ENCODE measurements around the gene PLA2G10. TPM values are rescaled to one million over a fixed set of nuclear protein-coding genes. Genes with fewer than 3 reads are reported as not detected.

The PLA2G10 gene
- total and polyA plus RNA-seq, 2 donors (not counting 1 experiment from before 2014, with no cell fraction given), result not detected

DNA sequence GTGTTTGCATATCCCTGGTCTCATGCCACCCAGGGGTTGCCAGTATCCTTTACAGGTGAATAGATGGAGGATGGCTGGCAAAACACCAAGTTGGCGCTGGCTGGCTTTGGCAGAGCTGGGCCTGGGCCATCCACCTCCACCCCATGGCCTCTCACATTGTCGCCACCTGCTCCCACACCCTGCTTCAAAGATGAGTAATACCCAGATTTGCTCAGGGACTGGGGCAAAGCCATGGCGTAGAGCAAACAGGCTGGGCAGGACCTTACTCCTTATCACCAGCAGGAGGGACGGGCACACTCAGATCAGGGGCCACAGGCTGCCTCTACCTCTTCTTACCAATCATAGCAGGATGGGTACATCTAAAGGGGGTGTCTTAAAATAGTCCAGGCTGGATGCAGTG, 24.3 kb downstream of the PLA2G10 start:
- no peak for TF ChIP-seq EZH2 (IDR thresholded peaks at IDR 0.05; ENCODE audit: low read length, missing control alignments)
- TF ChIP-seq, protein P1, sequence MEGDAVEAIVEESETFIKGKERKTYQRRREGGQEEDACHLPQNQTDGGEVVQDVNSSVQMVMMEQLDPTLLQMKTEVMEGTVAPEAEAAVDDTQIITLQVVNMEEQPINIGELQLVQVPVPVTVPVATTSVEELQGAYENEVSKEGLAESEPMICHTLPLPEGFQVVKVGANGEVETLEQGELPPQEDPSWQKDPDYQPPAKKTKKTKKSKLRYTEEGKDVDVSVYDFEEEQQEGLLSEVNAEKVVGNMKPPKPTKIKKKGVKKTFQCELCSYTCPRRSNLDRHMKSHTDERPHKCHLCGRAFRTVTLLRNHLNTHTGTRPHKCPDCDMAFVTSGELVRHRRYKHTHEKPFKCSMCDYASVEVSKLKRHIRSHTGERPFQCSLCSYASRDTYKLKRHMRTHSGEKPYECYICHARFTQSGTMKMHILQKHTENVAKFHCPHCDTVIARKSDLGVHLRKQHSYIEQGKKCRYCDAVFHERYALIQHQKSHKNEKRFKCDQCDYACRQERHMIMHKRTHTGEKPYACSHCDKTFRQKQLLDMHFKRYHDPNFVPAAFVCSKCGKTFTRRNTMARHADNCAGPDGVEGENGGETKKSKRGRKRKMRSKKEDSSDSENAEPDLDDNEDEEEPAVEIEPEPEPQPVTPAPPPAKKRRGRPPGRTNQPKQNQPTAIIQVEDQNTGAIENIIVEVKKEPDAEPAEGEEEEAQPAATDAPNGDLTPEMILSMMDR (conservative IDR thresholded peaks at IDR 0.05 in 1 of 2, IDR thresholded peaks at IDR 0.05 in 1 of 2; ENCODE audit: low read depth in 1 of 2, low read length in 2 of 2), result no peak
- no peak overlapping the region for H3K9ac ChIP-seq (ENCODE audit: insufficient read depth, low read length)

DNA sequence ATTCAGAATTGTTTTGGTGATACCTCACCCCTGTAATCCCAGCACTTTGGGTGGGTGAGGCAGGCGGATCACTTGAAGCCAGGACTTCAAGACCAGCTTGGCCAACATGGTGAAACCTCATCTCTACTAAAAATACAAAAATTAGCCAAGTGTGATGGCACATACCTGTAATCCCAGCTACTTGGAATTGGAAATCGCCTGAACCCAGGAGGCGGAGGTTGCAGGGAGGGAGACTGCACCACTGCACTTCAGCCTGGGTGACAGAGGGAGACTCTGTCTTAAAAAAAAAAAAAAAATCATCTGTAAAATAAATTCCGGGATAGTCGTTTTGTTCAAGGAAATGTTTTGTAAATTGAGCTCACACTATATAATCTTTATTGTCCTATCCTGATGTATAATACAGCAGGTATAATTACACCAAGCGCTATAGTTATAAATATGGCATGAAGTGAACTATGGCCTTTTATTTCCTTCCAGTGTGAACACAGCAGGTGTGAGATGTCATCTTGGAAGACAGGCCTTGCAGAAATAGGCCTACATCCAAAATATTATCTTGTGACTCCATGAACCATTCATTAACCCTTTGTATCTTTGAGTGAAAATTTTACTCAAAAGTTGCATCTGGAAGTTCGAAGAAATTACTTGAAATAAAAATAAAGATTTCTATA, 25.4 kb downstream of the PLA2G10 start:
- Histone ChIP-seq H3K4me1 (ENCODE audit: control insufficient read depth, extremely low read depth, insufficient read depth, low read length) (no peaks in the 10 kb centered on the region), H3K4me3 (replicated peaks in 1 of 4; ENCODE audit: control extremely low read depth in 1 of 4, insufficient read depth in 1 of 4, low read depth in 3 of 4, low read length in 4 of 4) (no peak overlapping the region), H4K20me1 (ENCODE audit: control insufficient read depth, extremely low read depth, insufficient read depth, low read length) (no peaks in the 10 kb centered on the region), H3K36me3 (ENCODE audit: control insufficient read depth, insufficient read depth, low read length) (peaks cover 6% of the 10 kb centered on the region), H3K79me2 (ENCODE audit: control insufficient read depth, insufficient read depth, low read length) (no peaks in the 10 kb centered on the region), H2AFZ (ENCODE audit: low read length) (no peak overlapping the region), H3K9me3 (ENCODE audit: control insufficient read depth, insufficient read depth, low read depth, low read length) (no peaks in the 10 kb centered on the region), H3K4me2 (ENCODE audit: extremely low read depth, insufficient read depth, low read length) (no peak overlapping the region), H3K9ac (ENCODE audit: insufficient read depth, low read length) (no peak overlapping the region), H3K27ac (ENCODE audit: insufficient read depth, low read length) (no peak overlapping the region), H3K27me3 (ENCODE audit: control insufficient read depth, insufficient read depth, low read length) (no peaks in the 10 kb centered on the region)
- peak in 1 of 2 donors; percentile 18 for DNase-seq (ENCODE audit: low read depth in 2 of 2)
- no peak for TF ChIP-seq EZH2 (IDR thresholded peaks at IDR 0.05; ENCODE audit: low read length, missing control alignments)
- TF ChIP-seq, protein P1 (conservative IDR thresholded peaks at IDR 0.05 in 1 of 2, IDR thresholded peaks at IDR 0.05 in 1 of 2; ENCODE audit: low read depth in 1 of 2, low read length in 2 of 2), result no peak

More for the DNA sequence above, 24.3 kb downstream of the PLA2G10 start:
- H4K20me1 ChIP-seq (ENCODE audit: control insufficient read depth, extremely low read depth, insufficient read depth, low read length), result no peaks in the 10 kb centered on the region
- no peak for DNase-seq (ENCODE audit: low read depth in 2 of 2)
- H3K4me3 ChIP-seq (replicated peaks in 1 of 4; ENCODE audit: control extremely low read depth in 1 of 4, insufficient read depth in 1 of 4, low read depth in 3 of 4, low read length in 4 of 4), result no peak overlapping the region
- peaks cover 4% of the 10 kb centered on the region for H3K36me3 ChIP-seq (ENCODE audit: control insufficient read depth, insufficient read depth, low read length)
- H2AFZ ChIP-seq (ENCODE audit: low read length), result no peak overlapping the region
- H3K27ac ChIP-seq (ENCODE audit: insufficient read depth, low read length), result no peak overlapping the region
- H3K9me3 ChIP-seq (ENCODE audit: control insufficient read depth, insufficient read depth, low read depth, low read length), result no peaks in the 10 kb centered on the region
- H3K79me2 ChIP-seq (ENCODE audit: control insufficient read depth, insufficient read depth, low read length), result no peaks in the 10 kb centered on the region
- H3K4me1 ChIP-seq (ENCODE audit: control insufficient read depth, extremely low read depth, insufficient read depth, low read length), result no peaks in the 10 kb centered on the region
- no peaks in the 10 kb centered on the region for H3K27me3 ChIP-seq (ENCODE audit: control insufficient read depth, insufficient read depth, low read length)
- H3K4me2 ChIP-seq (ENCODE audit: extremely low read depth, insufficient read depth, low read length), result no peak overlapping the region

DNA sequence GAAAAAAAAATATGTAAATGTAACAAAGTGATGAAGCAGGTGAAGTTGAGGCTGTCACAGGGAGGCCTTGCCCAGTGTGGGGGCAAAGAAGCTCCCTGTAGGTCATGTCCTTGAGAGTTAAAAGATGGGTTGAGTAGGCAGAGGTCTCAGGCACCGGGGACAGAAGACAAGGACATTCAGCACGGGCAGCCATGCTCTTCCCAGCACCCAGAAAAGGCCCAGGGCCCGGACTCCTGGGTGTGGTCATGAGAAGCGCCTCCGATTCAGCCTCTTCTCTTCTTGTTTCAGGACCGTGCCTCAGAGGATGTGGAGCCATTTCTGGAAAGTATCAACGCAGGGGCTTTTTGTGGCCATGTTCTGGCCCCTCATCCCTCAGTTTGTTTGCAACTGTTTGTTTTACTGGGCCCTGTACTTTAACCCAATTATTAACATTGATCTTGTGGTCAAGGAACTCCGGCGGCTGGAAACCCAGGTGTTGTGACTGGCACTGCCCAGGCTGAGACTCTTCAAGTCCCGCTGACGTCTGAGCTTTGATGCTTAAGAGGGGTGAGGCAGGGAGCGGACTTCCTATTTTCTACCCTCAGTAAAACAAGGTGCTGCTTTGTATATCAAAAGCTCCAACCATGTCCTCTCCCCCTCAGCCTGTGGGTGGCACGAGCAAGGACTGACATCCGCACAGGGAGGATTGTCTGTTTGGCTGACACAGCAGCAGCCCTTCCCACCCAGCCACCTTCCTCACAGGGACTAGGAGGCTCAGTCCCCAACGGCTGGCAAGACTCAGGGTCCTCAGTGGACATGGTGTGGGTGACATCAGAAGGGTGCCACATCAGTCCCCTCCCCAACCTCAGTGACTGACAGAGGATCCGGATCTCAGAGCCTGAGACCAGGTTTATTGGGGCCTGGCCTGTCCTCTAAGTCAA, 26.5 kb downstream of the PLA2G10 start:
- H3K4me3 ChIP-seq (replicated peaks in 1 of 4; ENCODE audit: control extremely low read depth in 1 of 4, insufficient read depth in 1 of 4, low read depth in 3 of 4, low read length in 4 of 4), result no peak overlapping the region
- no peaks in the 10 kb centered on the region for H3K9me3 ChIP-seq (ENCODE audit: control insufficient read depth, insufficient read depth, low read depth, low read length)
- DNase-seq (ENCODE audit: low read depth in 2 of 2), result no peak
- no peak overlapping the region for H2AFZ ChIP-seq (ENCODE audit: low read length)
- no peaks in the 10 kb centered on the region for H3K27me3 ChIP-seq (ENCODE audit: control insufficient read depth, insufficient read depth, low read length)
- peaks cover 6% of the 10 kb centered on the region for H3K36me3 ChIP-seq (ENCODE audit: control insufficient read depth, insufficient read depth, low read length)
- H3K79me2 ChIP-seq (ENCODE audit: control insufficient read depth, insufficient read depth, low read length), result no peaks in the 10 kb centered on the region
- no peaks in the 10 kb centered on the region for H3K4me1 ChIP-seq (ENCODE audit: control insufficient read depth, extremely low read depth, insufficient read depth, low read length)
- no peak overlapping the region for H3K9ac ChIP-seq (ENCODE audit: insufficient read depth, low read length)
- no peak overlapping the region for H3K27ac ChIP-seq (ENCODE audit: insufficient read depth, low read length)
- no peaks in the 10 kb centered on the region for H4K20me1 ChIP-seq (ENCODE audit: control insufficient read depth, extremely low read depth, insufficient read depth, low read length)
- no peak overlapping the region for H3K4me2 ChIP-seq (ENCODE audit: extremely low read depth, insufficient read depth, low read length)
- TF ChIP-seq, protein P1 (conservative IDR thresholded peaks at IDR 0.05 in 1 of 2, IDR thresholded peaks at IDR 0.05 in 1 of 2; ENCODE audit: low read depth in 1 of 2, low read length in 2 of 2), result no peak
- TF ChIP-seq EZH2 (IDR thresholded peaks at IDR 0.05; ENCODE audit: low read length, missing control alignments), result no peak

All from fibroblast of lung (primary cell).